Mucosa of descending colon (tissue), 3 donors: Measurements from ENCODE around the gene RNF7. TPM values are rescaled to one million over a fixed set of nuclear protein-coding genes. Genes with fewer than 3 reads are reported as not detected.

Source experiments
- ATAC-seq: fragments of 200-7000 bp; cut with Tn5 transposase; one replicate; pipeline ENCODE4 v1.9.1; 2020; ENCODE audit warnings: mild to moderate bottlenecking, moderate library complexity
- DNase-seq, 3 donors: peaks; one replicate each; pipeline ENCODE4 v3.0.0-alpha.2; 2020
- H3K36me3 ChIP-seq: fragments of 200-600 bp; one replicate; pipeline ENCODE4 v1.8.0; 2021; ENCODE audit warnings: low read depth, mild to moderate bottlenecking
- H3K4me1 ChIP-seq: fragments of 200-600 bp; one replicate; pipeline ENCODE4 v1.8.0; 2021; ENCODE audit warnings: low read depth, mild to moderate bottlenecking
- H3K4me3 ChIP-seq: fragments of 200-600 bp; one replicate; pipeline ENCODE4 v1.8.0; 2021; ENCODE audit warnings: mild to moderate bottlenecking
- H3K9me3 ChIP-seq: fragments of 200-600 bp; one replicate; pipeline ENCODE4 v1.8.0; 2021; ENCODE audit warnings: mild to moderate bottlenecking
- intact Hi-C, 2 donors: fragments of 100-400 bp; cut with DNase I in 1 of 2; cut with micrococcal nuclease in 1 of 2; formaldehyde crosslinking; loops; one replicate each; pipeline versions ENCODE4 v1.11.0 to v1.11.1; 2022; cut with DNase I, micrococcal nuclease
- total RNA-seq, 3 donors: library from RNA; stranded (reverse); fragmentation: NEBNext Ultra II Directional in 2 of 3; extraction: Animal tissue kit (Norgen Biotek cat#: 25700) in 2 of 3; gene quantifications; one replicate each; pipeline versions ENCODE4 v1.2.1 to v1.2.4, GENCODE V29; 2021 to 2023
- TF ChIP-seq, protein P1 (sequence below): fragments of 200-600 bp; IDR thresholded peaks from one replicate; pipeline ENCODE4 v1.8.0; 2022; ENCODE audit warnings: antibody characterized with exemption, mild to moderate bottlenecking
- donor health status: DM: no; HTN: no; CAD: no; lungs with moderate emphysema.
- donor health status: DM: no; HTN: no; CAD: no.
- donor health status: DM: no; HTN: yes; CAD: no.

RNF7 gene
- total RNA-seq, 3 donors from 2014 or later, result 107 to 144 (median 112) TPM

DNA sequence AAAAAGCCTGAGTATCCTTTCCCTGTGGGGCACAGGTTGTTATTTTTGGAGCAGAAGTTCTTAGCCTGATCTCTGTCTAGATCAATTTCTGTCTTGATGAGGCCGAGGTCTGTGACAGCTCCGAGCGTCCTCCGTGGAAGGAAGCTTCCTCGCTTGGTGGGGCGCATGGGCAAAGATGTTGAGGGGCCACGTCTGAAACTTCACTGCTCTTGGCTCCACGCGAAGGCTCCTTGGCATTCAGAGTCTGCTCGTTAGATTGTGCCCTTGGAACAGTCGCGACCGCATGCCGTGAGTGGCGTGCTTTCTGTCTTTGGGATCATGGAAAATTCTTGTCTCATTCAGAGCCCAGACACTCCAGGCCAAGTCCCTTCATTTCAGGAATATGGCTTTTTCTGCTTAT is 38.8 kb downstream of the RNF7 start:
- H3K4me1 ChIP-seq, result no peaks in the 10 kb centered on the region
- TF ChIP-seq, protein P1, sequence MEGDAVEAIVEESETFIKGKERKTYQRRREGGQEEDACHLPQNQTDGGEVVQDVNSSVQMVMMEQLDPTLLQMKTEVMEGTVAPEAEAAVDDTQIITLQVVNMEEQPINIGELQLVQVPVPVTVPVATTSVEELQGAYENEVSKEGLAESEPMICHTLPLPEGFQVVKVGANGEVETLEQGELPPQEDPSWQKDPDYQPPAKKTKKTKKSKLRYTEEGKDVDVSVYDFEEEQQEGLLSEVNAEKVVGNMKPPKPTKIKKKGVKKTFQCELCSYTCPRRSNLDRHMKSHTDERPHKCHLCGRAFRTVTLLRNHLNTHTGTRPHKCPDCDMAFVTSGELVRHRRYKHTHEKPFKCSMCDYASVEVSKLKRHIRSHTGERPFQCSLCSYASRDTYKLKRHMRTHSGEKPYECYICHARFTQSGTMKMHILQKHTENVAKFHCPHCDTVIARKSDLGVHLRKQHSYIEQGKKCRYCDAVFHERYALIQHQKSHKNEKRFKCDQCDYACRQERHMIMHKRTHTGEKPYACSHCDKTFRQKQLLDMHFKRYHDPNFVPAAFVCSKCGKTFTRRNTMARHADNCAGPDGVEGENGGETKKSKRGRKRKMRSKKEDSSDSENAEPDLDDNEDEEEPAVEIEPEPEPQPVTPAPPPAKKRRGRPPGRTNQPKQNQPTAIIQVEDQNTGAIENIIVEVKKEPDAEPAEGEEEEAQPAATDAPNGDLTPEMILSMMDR, result no peak
- H3K4me3 ChIP-seq, result no peak overlapping the region
- DNase-seq (no peak), ATAC-seq (no peak)
- H3K9me3 ChIP-seq, result no peaks in the 10 kb centered on the region
- no peaks in the 10 kb centered on the region for H3K36me3 ChIP-seq
- intact Hi-C loops, result no loop called here

DNA sequence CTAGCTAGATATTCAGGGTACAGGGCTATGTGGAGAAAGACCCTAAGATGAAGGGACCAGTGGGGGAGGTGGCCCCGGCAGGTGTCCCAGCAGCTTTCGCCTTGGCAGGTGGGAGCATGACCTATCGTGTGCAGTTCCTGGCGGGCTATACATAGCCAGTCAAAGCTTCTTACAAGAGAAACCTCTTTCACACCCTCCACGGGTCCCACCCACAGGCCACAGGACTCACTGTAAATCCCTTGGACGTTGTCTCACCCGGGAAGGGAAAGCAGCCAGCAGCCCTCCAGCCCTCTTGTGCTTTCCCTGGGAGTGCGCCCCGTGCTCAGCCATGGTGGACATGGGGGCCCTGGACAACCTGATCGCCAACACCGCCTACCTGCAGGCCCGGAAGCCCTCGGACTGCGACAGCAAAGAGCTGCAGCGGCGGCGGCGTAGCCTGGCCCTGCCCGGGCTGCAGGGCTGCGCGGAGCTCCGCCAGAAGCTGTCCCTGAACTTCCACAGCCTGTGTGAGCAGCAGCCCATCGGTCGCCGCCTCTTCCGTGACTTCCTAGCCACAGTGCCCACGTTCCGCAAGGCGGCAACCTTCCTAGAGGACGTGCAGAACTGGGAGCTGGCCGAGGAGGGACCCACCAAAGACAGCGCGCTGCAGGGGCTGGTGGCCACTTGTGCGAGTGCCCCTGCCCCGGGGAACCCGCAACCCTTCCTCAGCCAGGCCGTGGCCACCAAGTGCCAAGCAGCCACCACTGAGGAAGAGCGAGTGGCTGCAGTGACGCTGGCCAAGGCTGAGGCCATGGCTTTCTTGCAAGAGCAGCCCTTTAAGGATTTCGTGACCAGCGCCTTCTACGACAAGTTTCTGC is 40.1 kb downstream of the RNF7 start:
- no peak for ATAC-seq
- H3K9me3 ChIP-seq, result no peaks in the 10 kb centered on the region
- no peak overlapping the region for H3K4me3 ChIP-seq
- intact Hi-C loops, result no loop called here
- no peaks in the 10 kb centered on the region for H3K4me1 ChIP-seq
- DNase-seq, result no peak
- TF ChIP-seq, protein P1, result no peak
- no peaks in the 10 kb centered on the region for H3K36me3 ChIP-seq

DNA sequence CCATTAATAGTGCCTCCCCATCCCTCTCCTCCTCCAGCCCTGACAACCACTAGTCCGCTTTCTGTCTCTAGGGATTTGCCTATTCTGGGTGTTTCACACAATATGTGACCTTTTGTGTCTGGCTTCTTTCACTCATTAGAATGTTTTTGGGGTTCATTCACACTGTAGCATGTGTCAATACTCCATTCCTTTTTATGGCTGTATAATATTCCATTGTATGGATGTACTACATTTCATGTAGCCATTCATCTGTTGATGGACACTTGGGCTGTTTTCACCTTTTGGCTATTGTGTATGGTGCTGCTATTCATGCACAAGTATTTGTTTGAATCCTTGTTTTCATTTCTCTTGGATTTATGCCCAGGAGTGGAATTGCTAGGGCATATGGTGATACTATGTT is 41.6 kb downstream of the RNF7 start:
- TF ChIP-seq, protein P1, result no peak
- no peak for DNase-seq
- no peak for ATAC-seq
- H3K4me1 ChIP-seq, result no peaks in the 10 kb centered on the region
- no peaks in the 10 kb centered on the region for H3K9me3 ChIP-seq
- no peak overlapping the region for H3K4me3 ChIP-seq
- no peaks in the 10 kb centered on the region for H3K36me3 ChIP-seq
- intact Hi-C loops, result no loop called here

DNA sequence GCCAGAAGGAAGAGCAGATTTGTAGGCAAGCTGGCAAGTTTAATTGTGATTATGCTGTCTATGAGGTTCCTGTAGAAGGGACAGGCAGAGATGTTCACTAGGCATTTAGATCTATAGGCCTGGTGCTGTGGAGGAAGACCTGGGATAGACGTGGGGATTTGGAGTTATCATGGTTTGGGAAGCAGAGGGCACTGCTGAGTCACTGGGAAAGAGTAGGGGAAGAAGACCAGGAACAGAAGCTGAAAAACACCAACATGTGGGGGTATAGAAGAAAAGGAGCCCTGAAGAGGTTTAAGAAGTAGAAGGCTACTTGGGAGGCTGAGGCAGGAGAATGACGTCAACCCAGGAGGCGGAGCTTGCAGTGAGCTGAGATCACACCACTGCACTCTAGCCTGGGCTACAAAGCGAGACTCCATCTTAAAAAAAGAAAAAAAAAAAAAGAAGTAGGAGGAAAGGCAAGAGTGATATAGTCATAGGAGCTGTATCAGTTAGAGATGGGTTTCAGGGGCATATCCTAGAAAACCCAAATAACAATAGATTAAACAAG is 44.4 kb downstream of the RNF7 start:
- TF ChIP-seq, protein P1, result no peak
- DNase-seq (peak in 1 of 3 donors; percentile 25), ATAC-seq (peak; percentile 59)
- Histone ChIP-seq H3K4me3 (no peak overlapping the region), H3K4me1 (no peaks in the 10 kb centered on the region), H3K9me3 (no peaks in the 10 kb centered on the region), H3K36me3 (no peaks in the 10 kb centered on the region)
- intact Hi-C loops, result no loop called here

DNA sequence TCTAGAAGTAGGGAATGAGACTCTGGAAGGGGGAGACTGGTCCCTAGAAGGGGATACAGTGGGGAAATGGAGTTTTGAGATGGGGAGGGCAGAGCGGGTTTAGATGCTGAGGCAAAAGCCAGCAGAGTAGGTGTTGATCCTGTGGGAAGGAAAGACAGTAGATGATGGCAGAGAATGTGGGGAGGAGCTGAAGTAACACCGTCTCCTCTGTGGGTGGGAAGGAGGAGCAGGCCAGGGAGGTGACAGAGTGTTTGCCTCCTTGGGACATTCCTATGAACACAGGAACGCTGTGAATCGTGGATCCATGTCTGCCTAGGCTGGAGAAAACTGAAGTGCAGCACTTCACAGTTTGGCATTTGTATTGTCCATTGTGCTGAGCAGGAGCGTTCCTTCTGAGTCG is 45.5 kb downstream of the RNF7 start:
- Histone ChIP-seq H3K9me3 (no peaks in the 10 kb centered on the region), H3K4me3 (no peak overlapping the region), H3K4me1 (no peaks in the 10 kb centered on the region), H3K36me3 (no peaks in the 10 kb centered on the region)
- ATAC-seq (no peak), DNase-seq (no peak)
- TF ChIP-seq, protein P1, result no peak
- intact Hi-C loops, result no loop called here
